H1 (cell line): ENCODE measurements around the gene PFN3. TPM values are rescaled to one million over a fixed set of nuclear protein-coding genes. Genes with fewer than 3 reads are reported as not detected.

ENCODE experiments used
- CTCF ChIA-PET: fragments of 300-600 bp; sonication (Branson Sonifier 250); formaldehyde crosslinking; loops from one replicate; lab custom pipeline; 2021; ENCODE audit not compliant: partially characterized antibody; lab: Charles Lee
- POLR2A ChIA-PET: fragments of 300-600 bp; sonication (Branson Sonifier 250); formaldehyde crosslinking; loops from one replicate; lab custom pipeline; 2021; ENCODE audit warnings: inconsistent platforms; ENCODE audit not compliant: partially characterized antibody; lab: Charles Lee
- DNase-seq, 2 experiments: peaks; one replicate each; pipeline versions ENCODE4 v3.0.0 to v3.0.0-alpha.2; 2010 to 2022; ENCODE audit warnings: low spot score in 2 of 2, low read depth in 1 of 2, mixed read lengths in 1 of 2
- FAIRE-seq: peaks from 2 replicates; lab custom pipeline; 2011; peaks lifted over from hg19 to GRCh38; lab: Jason Lieb, UNC
- H2AFZ ChIP-seq: 2 replicates; pipeline ENCODE4 v1.8.1; 2012; ENCODE audit warnings: low read length, inconsistent platforms
- H2AK5ac ChIP-seq: 2 replicates; pipeline ENCODE4 v1.6.1; 2013; ENCODE audit warnings: low read depth, low read length
- H2BK120ac ChIP-seq: replicated peaks from 2 replicates; pipeline ENCODE3; 2013; ENCODE audit warnings: low read depth, low read length, inconsistent platforms
- H2BK12ac ChIP-seq: 2 replicates; pipeline ENCODE4 v1.6.1; 2013; ENCODE audit warnings: low read depth, low read length
- H2BK15ac ChIP-seq: 2 replicates; pipeline ENCODE4 v1.6.1; 2013; ENCODE audit warnings: low read length
- H2BK20ac ChIP-seq: 2 replicates; pipeline ENCODE4 v1.6.1; 2013; ENCODE audit warnings: low read length
- H2BK5ac ChIP-seq: 2 replicates; pipeline ENCODE4 v1.6.1; 2013; ENCODE audit warnings: low read depth, low read length
- H3K14ac ChIP-seq: 2 replicates; pipeline ENCODE4 v1.6.1; 2013; ENCODE audit warnings: inconsistent platforms; ENCODE audit not compliant: insufficient read length
- H3K18ac ChIP-seq: 2 replicates; pipeline ENCODE4 v1.6.1; 2013; ENCODE audit warnings: low read length; ENCODE audit errors: extremely low read depth
- H3K23ac ChIP-seq: 2 replicates; pipeline ENCODE4 v1.6.1; 2013; ENCODE audit warnings: inconsistent platforms; ENCODE audit not compliant: insufficient read length
- H3K23me2 ChIP-seq: 2 replicates; pipeline ENCODE4 v1.6.1; 2013; ENCODE audit warnings: low read depth, low read length
- H3K27ac ChIP-seq: 2 replicates; pipeline ENCODE4 v1.6.1; 2011; ENCODE audit warnings: low read depth, low read length, inconsistent platforms
- H3K27me3 ChIP-seq, 4 experiments: replicated peaks in 1 of 4; 1 replicate in 1 of 4; 2 replicates in 3 of 4; pipeline versions ENCODE4 v1.6.1 to v1.8.1; 2011 to 2013; ENCODE audit warnings: low read length in 3 of 4, mild to moderate bottlenecking in 3 of 4, inconsistent platforms in 2 of 4, mixed read lengths in 2 of 4, moderate library complexity in 1 of 4; ENCODE audit not compliant: control insufficient read depth in 3 of 4, insufficient read depth in 3 of 4; ENCODE audit errors: extremely low read depth in 1 of 4
- H3K36me3 ChIP-seq, 4 experiments: 2 replicates each; pipeline versions ENCODE4 v1.6.1 to v1.8.1; 2011 to 2013; ENCODE audit warnings: mild to moderate bottlenecking in 4 of 4, low read length in 3 of 4, moderate library complexity in 2 of 4, control low read depth in 1 of 4, inconsistent platforms in 1 of 4; ENCODE audit not compliant: insufficient read depth in 4 of 4, control insufficient read depth in 2 of 4
- H3K4ac ChIP-seq: replicated peaks from 2 replicates; pipeline ENCODE3; 2013; ENCODE audit warnings: low read length, low read depth, mixed read lengths, inconsistent platforms; ENCODE audit not compliant: insufficient read length
- H3K4me1 ChIP-seq, 4 experiments: replicated peaks in 1 of 4; 1 replicate in 1 of 4; 2 replicates in 3 of 4; pipeline versions ENCODE4 v1.6.1 to v1.8.1; 2011 to 2013; ENCODE audit warnings: low read length in 3 of 4, inconsistent platforms in 2 of 4, mixed read lengths in 1 of 4; ENCODE audit not compliant: insufficient read depth in 4 of 4, control insufficient read depth in 3 of 4
- H3K4me2 ChIP-seq, 2 experiments: 2 replicates each; pipeline versions ENCODE4 v1.6.1 to v1.8.1; 2011 to 2013; ENCODE audit warnings: low read depth in 2 of 2, low read length in 2 of 2, control low read depth in 1 of 2, inconsistent platforms in 1 of 2, mild to moderate bottlenecking in 1 of 2; ENCODE audit not compliant: insufficient read depth in 1 of 2
- H3K4me3 ChIP-seq, 4 experiments: fragments of 200-600, 300-600 bp in 1 of 4; sonication (generic), shearing (Covaris generic), sonication (Bioruptor Twin) in 1 of 4; 2 replicates each; pipeline versions ENCODE4 v1.5.1 to v1.8.1; 2011 to 2016; ENCODE audit warnings: low read length in 4 of 4, low read depth in 3 of 4, control low read depth in 2 of 4, inconsistent platforms in 2 of 4, mild to moderate bottlenecking in 2 of 4, mixed read lengths in 1 of 4, moderate library complexity in 1 of 4; ENCODE audit not compliant: insufficient read depth in 2 of 4; ENCODE audit errors: extremely low read depth in 1 of 4
- H3K56ac ChIP-seq: replicated peaks from 2 replicates; pipeline ENCODE3; 2013; ENCODE audit warnings: low read depth, mild to moderate bottlenecking, mixed read lengths, low read length, inconsistent platforms; ENCODE audit not compliant: insufficient read length
- H3K79me1 ChIP-seq: 2 replicates; pipeline ENCODE4 v1.6.1; 2013; ENCODE audit warnings: low read depth, low read length, control low read depth
- H3K79me2 ChIP-seq, 2 experiments: 2 replicates each; pipeline versions ENCODE4 v1.6.1 to v1.8.1; 2012 to 2013; ENCODE audit warnings: low read length in 2 of 2, mild to moderate bottlenecking in 2 of 2, inconsistent platforms in 1 of 2; ENCODE audit not compliant: insufficient read depth in 2 of 2, control insufficient read depth in 1 of 2
- H3K9ac ChIP-seq, 4 experiments: replicated peaks in 1 of 4; 1 replicate in 1 of 4; 2 replicates in 3 of 4; pipeline versions ENCODE4 v1.6.1 to v1.8.1; 2011 to 2013; ENCODE audit warnings: low read depth in 3 of 4, low read length in 3 of 4, control low read depth in 2 of 4, mild to moderate bottlenecking in 2 of 4, moderate library complexity in 2 of 4, inconsistent platforms in 1 of 4; ENCODE audit errors: extremely low read depth in 1 of 4
- H3K9me3 ChIP-seq, 2 experiments: 2 replicates each; pipeline versions ENCODE4 v1.6.1 to v1.8.1; 2012 to 2013; ENCODE audit warnings: mild to moderate bottlenecking in 2 of 2, moderate library complexity in 2 of 2, control low read depth in 1 of 2, inconsistent platforms in 1 of 2, low read depth in 1 of 2, low read length in 1 of 2, mixed read lengths in 1 of 2; ENCODE audit not compliant: insufficient read depth in 2 of 2
- H4K20me1 ChIP-seq, 2 experiments: replicated peaks in 1 of 2; 2 replicates each; pipeline versions ENCODE3 to v1.8.1; 2011 to 2013; ENCODE audit warnings: inconsistent platforms in 2 of 2, low read length in 2 of 2, mild to moderate bottlenecking in 1 of 2; ENCODE audit not compliant: insufficient read depth in 2 of 2, control insufficient read depth in 1 of 2
- H4K5ac ChIP-seq: 2 replicates; pipeline ENCODE4 v1.6.1; 2013; ENCODE audit warnings: low read length, low read depth, mixed read lengths, inconsistent platforms; ENCODE audit not compliant: insufficient read length
- H4K8ac ChIP-seq: 2 replicates; pipeline ENCODE4 v1.8.0; 2013; ENCODE audit warnings: mild to moderate bottlenecking, moderate library complexity, low read length, inconsistent platforms; ENCODE audit not compliant: insufficient read depth; ENCODE audit errors: extremely low read depth
- H4K91ac ChIP-seq: replicated peaks from 2 replicates; pipeline ENCODE3; 2013; ENCODE audit warnings: low read length, mixed read lengths, inconsistent platforms; ENCODE audit not compliant: insufficient read length
- CREB1 ChIP-seq: IDR thresholded peaks from 2 replicates; pipeline ENCODE4 v1.6.1; 2012; ENCODE audit warnings: inconsistent platforms
- CTBP2 ChIP-seq: IDR thresholded peaks from 2 replicates; pipeline ENCODE4 v1.7.0; 2011; ENCODE audit warnings: borderline replicate concordance, mild to moderate bottlenecking, moderate library complexity, mixed read lengths, low read length; ENCODE audit not compliant: insufficient read depth, insufficient read length
- E2F6 ChIP-seq: IDR thresholded peaks from 2 replicates; pipeline ENCODE4 v1.6.1; 2012; ENCODE audit warnings: inconsistent platforms
- GABPA ChIP-seq: IDR thresholded peaks from 2 replicates; pipeline ENCODE4 v1.6.1; 2011; ENCODE audit warnings: mild to moderate bottlenecking, low read length, moderate library complexity, borderline replicate concordance; ENCODE audit not compliant: insufficient read depth
- SIRT6 ChIP-seq: IDR thresholded peaks from one replicate; pipeline ENCODE4 v1.7.1; 2012; ENCODE audit warnings: low read length, inconsistent platforms
- WGBS, 2 experiments: shearing (Covaris generic) in 1 of 2; methylation state at CpG; one replicate each; pipeline versions ENCODE4 v1.1.6 to v1.1.7; 2013 to 2015; ENCODE audit warnings: low lambda C conversion rate in 2 of 2, mixed read lengths in 2 of 2, inconsistent platforms in 1 of 2, low coverage in 1 of 2, missing lambda C conversion rate in 1 of 2; ENCODE audit not compliant: insufficient replicate concordance in 2 of 2, insufficient coverage in 1 of 2, insufficient read length in 1 of 2; ENCODE audit errors: extremely low coverage in 1 of 2, missing lambda C conversion rate in 1 of 2; 5-methylcytosine and 5-hydroxymethylcytosine counted together
- polyA plus RNA-seq, 7 experiments: library from polyadenylated mRNA; depleted of rRNA in 3 of 7; stranded (reverse) in 5 of 7; unstranded in 2 of 7; fragments of >200 nt in 5 of 7; fragments of 200-250 nt in 2 of 7; gene quantifications; 1 replicate in 5 of 7; 2 replicates in 1 of 7; 4 replicates in 1 of 7; pipeline versions ENCODE4 v1.2.1 to v1.2.3, GENCODE V29; 2011 to 2013; ENCODE audit warnings: missing spikeins in 2 of 7, mixed read lengths in 2 of 7
- total RNA-seq: library from RNA; stranded (reverse); fragmentation: NEBNext Ultra II Directional; extraction: Animal tissue kit (Norgen Biotek cat#: 25700); gene quantifications from 2 replicates; pipeline ENCODE4 v1.2.1, GENCODE V29; 2021
- TF ChIP-seq, protein P1 (sequence below): IDR thresholded peaks from 2 replicates; pipeline ENCODE4 v1.6.1; 2012; ENCODE audit warnings: low read length, inconsistent platforms

Gene PFN3
- total and polyA plus RNA-seq, 2 of the 8 experiments (the other 6 are each of a cell fraction or from before 2014, with no cell fraction given): not detected

DNA sequence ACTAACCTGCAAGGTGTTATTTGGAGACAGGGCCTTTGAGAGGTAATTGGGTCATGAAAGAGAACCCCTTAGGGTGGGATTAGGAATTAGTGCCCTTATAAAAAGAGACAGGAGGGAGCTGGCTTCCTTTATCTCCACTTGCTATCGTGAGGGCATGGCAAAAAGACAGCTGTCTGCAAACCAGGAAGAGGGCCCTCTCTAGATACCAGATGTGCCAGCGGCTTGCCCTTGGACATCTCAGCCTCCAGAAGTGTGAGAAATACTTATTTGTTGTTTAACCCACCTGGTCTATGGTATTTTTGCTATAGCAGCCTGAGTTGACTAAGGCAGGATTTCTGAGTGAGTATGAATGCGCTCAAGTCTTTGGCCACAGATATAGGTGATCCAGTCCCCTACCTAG is 43.7 kb downstream of the PFN3 start:
- Histone ChIP-seq H2AK5ac (peak overlapping the region; percentile 56; the same call in 1 of the 2 replicates), H3K79me2 (no peaks in the 10 kb centered on the region), H3K27ac (no peak overlapping the region), H3K79me1 (no peaks in the 10 kb centered on the region), H2BK15ac (no peak overlapping the region), H4K5ac (no peak overlapping the region), H3K18ac (no peak overlapping the region), H3K56ac (no peak overlapping the region)
- TF ChIP-seq, protein P1, sequence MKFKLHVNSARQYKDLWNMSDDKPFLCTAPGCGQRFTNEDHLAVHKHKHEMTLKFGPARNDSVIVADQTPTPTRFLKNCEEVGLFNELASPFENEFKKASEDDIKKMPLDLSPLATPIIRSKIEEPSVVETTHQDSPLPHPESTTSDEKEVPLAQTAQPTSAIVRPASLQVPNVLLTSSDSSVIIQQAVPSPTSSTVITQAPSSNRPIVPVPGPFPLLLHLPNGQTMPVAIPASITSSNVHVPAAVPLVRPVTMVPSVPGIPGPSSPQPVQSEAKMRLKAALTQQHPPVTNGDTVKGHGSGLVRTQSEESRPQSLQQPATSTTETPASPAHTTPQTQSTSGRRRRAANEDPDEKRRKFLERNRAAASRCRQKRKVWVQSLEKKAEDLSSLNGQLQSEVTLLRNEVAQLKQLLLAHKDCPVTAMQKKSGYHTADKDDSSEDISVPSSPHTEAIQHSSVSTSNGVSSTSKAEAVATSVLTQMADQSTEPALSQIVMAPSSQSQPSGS: no peak
- TF ChIP-seq E2F6: no peak
- no peak for TF ChIP-seq CTBP2
- no peak for TF ChIP-seq CREB1
- TF ChIP-seq GABPA: no peak
- TF ChIP-seq SIRT6: no peak
- TF ChIP-seq, all 59 proteins: peak for 0
- H3K9ac ChIP-seq: no peak overlapping the region
- H2BK20ac ChIP-seq: no peak overlapping the region
- peaks cover 4% of the 10 kb centered on the region; the same call in 1 of the 2 replicates for H3K23me2 ChIP-seq
- no peak overlapping the region for H2AFZ ChIP-seq
- H3K4me2 ChIP-seq: no peak overlapping the region
- ChIA-PET POLR2A (interaction anchor here (0.9 kb wide), 1 partner anchor 96 kb away, joined by 3 read pairs; no protein-coding TSS in a partner anchor), CTCF (interaction anchor here (0.6 to 11.2 kb wide), 5 partner anchors 12 to 1038 kb away, joined by 3 to 142 read pairs (median 3); no protein-coding TSS in a partner anchor)
- no peak overlapping the region for H3K4ac ChIP-seq
- no peak overlapping the region for H4K8ac ChIP-seq
- H2BK5ac ChIP-seq: no peak overlapping the region
- no peak for DNase-seq
- 81% methylated on average over 3 of the region's 3 CpGs; no CpG with 5 or more reads in 1 of the 2 experiments for WGBS, 2 experiments
- H3K27me3 ChIP-seq: peaks cover 0 to 8% (median 1%) of the 10 kb centered on the region in 4 experiments; a peak in 2 of 7 replicates
- H3K14ac ChIP-seq: no peak overlapping the region
- no peak overlapping the region for H4K91ac ChIP-seq
- H3K36me3 ChIP-seq: no peaks in the 10 kb centered on the region
- H2BK120ac ChIP-seq: no peak overlapping the region
- no peak overlapping the region for H2BK12ac ChIP-seq
- H3K4me1 ChIP-seq: peaks cover 0 to under 1% (median 0%) of the 10 kb centered on the region in 4 experiments; a peak in 1 of 7 replicates
- no peak overlapping the region for H3K23ac ChIP-seq
- H3K9me3 ChIP-seq: no peaks in the 10 kb centered on the region
- no peak for FAIRE-seq
- H3K4me3 ChIP-seq: no peak overlapping the region
- no peaks in the 10 kb centered on the region for H4K20me1 ChIP-seq
